Daoy (cell line): ENCODE data around the gene B3GNT2. TPM values are rescaled to one million over a fixed set of nuclear protein-coding genes. Genes with fewer than 3 reads are reported as not detected.

Experiments
- DNase-seq: peaks from one replicate; pipeline ENCODE4 v3.0.0-alpha.2; 2015; ENCODE audit warnings: low read depth
- total RNA-seq: library from RNA; depleted of rRNA; stranded (reverse); fragments of >200 nt; shearing (Covaris generic); gene quantifications from 2 replicates; pipeline ENCODE4 v1.2.3, GENCODE V29; 2014

B3GNT2 gene
- total RNA-seq, 1 experiment from 2014 or later, result 17.8 TPM

DNA sequence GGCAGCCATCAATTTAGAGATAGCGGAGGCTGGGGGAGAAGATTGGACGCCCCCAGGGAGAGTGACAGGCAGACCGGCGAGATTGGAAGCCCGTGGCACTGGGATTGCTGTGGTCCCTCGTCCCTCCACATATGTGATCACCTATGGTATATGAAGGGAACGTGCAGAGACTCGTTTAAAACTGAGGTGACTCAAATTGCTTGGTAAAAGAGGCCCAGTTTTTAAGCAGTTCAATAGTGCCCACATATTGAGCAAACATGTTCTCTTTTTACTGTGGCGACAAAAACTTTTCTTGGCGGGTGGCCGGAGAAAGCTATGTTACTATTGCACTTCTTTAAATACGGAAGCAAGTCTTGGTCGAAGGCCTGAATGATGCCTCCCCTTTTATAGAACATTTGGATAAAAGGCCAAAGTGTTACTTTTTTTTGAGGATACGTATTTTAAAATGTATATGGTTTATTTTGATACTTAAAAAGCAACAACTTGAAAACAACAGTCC is 9.1 kb downstream of the B3GNT2 start:
- no peak for DNase-seq

DNA sequence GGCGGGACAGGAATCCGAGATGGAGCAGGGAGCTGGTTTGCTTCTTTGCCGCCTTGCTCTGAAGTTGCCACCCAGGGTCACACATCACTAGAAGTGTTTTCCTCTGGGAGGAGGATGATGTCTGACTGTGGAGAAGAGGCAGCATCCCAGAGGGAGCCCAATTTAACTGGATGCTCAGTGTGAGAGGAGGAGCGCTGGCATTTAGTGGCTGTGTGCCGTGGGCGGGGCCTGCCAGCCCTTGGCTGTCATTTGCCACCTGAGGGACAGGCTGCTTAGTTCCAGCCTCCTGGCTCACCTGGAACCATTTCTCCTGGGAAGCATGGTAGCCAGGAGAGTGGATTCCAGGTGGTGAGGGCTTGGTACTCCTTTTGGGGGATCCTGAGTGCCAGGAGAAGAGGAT is 9.6 kb downstream of the B3GNT2 start:
- DNase-seq, result no peak

DNA sequence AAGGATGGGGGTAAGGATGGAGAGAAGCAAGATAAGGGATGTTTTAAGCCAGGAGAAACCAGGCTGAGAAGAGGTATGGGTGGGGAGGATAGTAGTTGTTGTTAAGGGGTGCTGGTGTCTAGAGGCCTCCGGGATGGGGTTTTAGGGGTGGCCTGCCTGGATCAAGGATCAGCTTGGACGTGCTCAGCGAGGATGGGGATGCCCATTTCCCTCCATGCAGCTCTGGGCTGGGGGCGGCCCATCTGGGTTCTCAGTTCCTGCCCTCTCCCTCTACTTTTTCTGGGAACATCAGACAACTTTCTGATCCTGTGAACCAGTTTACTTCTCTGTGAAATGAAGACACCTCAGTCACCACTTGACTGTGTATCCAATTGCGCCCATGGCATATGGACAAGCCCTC is 10.1 kb downstream of the B3GNT2 start:
- DNase-seq, result no peak

DNA sequence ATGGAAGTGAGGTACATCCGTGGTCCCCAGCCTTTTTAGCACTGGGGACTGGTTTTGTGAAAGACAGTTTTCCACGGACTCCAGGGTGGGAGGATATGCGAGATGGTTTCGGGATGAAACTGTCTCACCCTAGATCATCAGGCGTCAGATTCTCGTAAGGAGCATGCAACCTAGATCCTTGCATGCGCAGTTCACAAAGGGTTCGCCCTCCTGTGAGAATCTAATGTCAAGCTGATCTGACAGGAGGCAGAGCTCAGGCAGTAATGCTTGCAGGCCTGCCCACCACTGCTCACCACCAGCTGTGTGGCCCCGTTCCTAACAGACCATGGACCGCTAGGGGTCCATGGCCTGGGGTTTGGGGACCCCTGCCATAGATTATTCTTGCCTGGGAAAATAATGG is 11.6 kb downstream of the B3GNT2 start:
- DNase-seq, result no peak

DNA sequence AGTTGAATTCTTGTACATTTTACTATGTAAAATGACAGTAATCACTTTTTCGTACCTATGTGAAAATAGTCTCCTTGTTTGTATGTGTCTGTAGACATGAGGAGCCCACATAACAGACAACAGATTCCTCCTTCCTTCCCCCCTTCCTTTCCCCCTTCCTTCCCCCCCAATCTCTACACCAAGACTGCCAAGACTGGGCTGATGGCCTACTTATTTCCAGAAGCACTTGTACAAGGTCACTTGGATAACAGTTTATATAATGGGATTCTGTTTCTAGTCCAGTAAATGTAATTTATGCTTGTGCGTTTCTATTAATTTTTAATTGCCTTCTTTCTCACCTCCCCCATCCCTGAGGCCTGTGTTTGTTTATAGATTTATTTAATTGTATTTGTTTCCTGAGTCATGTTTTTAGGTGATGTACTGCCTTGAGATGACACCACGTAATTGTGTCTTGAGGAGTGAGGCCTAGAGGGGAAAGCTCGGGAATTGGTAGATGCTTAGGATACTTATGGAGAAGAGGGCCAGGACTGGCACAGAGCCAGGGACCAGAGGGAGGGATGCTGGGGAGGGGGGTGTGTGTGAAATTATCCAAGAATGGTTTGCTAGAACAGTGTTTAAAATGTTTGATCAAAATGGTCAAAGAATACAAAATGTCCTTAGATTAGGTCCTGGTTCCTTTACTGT is 12.3 kb downstream of the B3GNT2 start:
- no peak for DNase-seq

DNA sequence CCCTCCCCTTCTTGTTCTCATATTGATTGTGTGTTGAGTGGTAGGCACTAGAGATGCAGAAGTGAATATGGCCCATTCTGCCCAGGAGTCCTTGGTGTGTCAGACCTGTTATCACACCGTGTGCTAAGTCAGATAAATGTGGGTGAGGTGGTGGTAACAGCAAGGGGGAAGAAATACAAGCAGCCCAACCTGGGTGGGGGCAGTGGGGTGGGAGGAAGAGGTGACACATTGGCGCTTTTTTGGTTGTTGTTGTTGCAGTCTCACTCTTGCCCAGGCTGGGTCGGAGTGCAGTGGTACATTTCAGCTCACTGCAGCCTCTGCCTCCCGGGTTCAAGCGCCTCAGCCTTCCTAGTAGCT is 12.8 kb downstream of the B3GNT2 start:
- no peak for DNase-seq

DNA sequence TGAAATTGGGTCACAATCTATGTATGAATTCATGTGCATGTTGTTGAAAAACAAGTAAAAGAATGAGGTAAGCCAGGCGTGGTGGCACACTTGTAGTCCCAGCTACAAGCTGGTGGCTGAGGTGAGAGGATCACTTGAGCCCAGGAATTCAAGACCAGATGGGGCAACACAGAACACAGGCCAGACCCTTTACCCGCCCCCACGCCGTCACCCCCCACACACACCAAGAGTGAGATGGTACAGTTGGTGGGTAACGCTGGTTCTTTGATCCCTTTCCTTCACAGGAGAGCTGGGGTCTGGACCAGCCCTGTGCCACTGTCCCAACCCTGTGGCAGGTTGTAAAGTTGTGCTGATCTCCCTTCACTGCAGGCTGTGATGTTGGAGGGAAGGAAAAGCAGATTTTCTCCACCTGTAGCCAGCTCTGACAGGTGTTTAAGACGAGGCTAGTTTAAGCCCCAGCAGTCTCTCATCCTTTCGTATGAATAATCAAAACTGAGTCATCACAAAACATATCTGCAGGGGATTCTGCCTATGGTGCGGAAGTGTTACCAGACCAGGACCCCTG is 13.6 kb downstream of the B3GNT2 start:
- no peak for DNase-seq

DNA sequence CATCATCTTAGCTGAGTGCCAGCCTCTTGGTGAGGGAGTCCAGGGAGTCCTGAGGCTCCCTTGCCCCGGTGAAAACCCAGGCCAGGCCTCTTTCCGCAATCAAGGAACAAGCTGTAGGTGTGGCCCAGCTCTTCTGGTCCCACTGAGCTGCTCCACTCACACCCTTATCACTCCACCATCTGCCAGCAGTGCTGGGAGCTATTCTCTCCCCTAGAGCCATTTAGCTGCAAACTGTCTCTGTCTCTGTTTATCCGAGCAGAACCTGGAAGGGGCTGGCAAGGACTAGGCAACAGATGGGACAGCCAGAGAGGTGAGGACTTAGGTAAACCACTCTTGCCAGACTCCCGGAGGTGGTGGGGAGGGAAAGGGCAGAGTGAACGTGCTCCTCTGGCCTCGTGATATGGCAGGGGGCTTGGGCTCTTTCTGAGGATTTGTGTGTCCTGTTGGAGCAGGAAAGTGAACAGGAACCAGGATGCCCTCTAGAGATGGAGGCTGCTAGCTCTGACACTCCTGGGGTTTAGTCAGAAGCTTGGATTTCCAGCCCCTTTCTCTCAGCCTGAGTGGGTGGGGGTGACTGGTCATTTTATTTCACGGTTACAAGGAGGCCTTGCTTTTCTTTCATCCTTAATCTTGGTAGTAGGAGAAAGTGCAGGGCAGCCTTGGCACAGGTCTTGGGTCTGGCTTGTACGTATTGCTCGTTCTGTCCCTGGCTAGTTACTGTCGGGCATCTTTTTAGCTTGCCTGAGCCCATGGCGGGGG is 19.6 kb downstream of the B3GNT2 start:
- DNase-seq, result no peak

DNA sequence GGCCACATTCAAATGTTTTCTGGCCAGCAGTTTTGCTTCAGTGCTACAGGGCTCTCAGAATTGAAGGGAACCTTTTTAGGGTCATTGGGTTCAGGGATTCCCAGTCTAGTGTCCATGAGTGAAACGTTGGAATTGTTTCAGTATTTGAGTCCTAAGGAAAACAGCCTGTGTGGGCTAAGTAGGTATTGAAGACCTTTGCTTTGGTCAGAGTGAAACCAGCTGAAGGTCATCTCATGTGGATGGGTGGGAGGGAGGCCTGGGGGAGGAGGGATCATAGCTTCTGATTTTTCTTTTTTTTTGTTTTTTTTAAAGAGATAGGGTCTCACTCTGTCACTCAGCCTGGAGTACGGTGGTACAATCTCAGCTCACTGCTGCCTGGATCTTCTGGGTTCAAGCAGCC is 20.2 kb downstream of the B3GNT2 start:
- no peak for DNase-seq

DNA sequence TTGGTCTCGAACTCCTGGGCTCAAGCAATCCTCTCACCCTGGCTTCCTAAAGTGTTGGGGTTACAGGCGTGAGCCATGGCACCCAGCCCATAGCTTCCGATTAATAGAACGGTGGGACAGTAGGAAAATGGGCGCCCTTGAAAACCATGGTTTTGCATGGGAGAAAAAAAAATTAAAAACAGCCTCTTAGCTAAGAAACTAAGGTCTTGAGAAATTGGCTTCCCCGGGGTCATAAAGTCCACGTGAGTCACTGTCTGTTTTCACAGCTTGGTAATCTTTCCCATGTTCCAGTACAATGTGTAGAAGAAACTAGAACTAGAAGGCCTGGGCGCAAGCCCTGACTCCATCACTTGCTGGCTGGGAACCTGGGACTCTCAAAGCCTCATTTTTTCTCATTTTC is 20.7 kb downstream of the B3GNT2 start:
- DNase-seq, result no peak

DNA sequence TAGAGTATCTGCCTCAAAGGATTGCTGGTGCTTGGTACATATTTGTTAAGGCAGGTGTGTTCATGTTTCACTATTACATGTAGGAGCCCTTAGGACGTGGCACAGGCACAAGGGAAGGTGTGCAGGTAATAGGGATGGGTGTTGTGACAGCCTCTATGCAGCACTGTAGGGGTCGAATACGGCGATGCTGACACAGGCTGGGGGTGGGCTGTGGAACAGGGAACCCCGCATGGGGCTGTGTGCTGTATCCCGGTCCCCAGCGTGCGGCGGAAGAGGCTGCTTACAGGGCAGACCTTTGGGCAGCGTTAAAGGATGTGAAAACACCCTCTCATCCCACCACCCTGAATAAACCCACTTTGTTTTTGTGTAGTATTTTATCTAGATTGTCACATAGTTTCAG is 21.5 kb downstream of the B3GNT2 start:
- no peak for DNase-seq

DNA sequence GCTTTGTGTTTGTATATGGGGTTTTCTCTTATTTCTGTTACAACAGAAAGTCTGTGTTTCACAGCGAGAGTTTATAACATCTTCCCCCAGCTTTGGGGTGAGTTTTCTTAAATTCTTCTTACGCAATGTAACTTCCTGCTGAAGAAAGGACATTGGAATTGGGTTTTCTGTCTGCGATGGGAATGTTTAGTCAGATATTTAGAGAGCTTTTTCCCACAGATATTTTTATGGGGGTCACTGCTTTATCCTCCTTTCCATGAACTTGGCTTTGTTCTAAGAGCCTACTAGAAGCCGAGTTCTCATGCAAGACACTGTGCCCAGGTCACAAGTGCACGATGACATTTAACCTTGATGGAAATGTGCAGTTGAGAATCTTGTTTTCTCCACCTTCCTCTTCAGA is 22.1 kb downstream of the B3GNT2 start:
- DNase-seq, result no peak

DNA sequence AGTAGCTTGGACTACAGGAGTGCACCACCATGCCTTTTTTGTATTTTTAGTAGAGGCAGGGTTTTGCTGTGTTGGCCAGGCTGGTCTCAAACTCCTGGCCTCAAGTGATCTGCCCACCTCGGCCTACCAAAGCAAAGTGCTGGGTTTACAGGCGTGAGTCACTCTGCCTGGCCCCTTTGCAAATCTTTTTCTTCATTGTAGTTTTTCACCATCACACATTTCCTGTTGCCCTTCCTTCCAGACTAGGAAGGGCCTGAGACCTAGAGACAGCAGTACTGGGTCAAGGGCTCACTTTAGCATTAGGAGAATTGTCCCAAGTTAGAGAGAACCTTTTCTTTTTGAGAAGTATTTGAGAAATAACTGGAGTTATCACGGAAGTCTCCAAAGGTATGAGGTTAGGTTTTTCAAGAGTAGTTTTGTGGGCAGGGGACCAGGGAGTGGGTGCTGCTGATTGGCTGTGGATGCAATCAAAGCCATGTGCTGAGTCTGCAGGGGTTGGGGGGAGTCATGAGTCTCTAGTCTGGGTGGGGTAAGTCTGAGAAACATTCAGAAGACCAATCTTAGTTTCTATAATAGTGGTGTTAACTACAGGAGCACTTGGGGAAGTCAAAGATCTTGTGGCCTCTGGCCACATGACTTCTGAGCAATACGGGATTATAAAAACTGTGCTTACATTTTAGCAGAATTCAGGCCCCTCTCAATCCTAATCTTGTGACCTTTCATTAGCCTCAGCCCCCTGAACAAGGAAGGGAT is 23.7 kb downstream of the B3GNT2 start:
- DNase-seq, result no peak

DNA sequence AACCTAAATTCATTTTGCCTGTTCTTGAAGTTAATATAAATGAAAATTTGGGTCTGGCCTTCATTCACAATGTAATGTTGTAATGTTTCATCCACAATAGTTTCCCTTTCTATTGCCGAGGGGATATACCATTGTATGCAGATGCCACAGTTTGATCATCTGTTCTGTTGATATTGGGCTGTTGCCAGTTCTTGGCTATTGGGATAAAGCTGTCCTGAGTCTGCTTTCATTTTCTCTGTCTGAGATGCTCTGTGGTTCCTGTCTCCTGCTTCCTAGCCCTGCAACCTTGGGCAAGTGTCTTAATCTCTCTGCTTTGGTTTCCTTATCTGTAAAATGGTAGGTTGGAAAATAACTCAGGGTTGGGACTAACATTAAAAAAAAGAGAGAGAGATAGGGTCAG is 25.2 kb downstream of the B3GNT2 start:
- DNase-seq, result no peak

DNA sequence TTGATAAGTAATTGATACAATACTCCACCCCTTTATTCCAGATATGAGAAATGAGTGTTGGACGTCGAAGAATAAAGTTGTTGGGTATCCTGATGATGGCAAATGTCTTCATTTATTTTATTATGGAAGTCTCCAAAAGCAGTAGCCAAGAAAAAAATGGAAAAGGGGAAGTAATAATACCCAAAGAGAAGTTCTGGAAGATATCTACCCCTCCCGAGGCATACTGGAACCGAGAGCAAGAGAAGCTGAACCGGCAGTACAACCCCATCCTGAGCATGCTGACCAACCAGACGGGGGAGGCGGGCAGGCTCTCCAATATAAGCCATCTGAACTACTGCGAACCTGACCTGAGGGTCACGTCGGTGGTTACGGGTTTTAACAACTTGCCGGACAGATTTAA is 26.3 kb downstream of the B3GNT2 start:
- no peak for DNase-seq

DNA sequence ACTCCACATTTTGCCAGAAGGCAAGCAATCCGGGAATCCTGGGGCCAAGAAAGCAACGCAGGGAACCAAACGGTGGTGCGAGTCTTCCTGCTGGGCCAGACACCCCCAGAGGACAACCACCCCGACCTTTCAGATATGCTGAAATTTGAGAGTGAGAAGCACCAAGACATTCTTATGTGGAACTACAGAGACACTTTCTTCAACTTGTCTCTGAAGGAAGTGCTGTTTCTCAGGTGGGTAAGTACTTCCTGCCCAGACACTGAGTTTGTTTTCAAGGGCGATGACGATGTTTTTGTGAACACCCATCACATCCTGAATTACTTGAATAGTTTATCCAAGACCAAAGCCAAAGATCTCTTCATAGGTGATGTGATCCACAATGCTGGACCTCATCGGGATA is 26.8 kb downstream of the B3GNT2 start:
- DNase-seq, result no peak

DNA sequence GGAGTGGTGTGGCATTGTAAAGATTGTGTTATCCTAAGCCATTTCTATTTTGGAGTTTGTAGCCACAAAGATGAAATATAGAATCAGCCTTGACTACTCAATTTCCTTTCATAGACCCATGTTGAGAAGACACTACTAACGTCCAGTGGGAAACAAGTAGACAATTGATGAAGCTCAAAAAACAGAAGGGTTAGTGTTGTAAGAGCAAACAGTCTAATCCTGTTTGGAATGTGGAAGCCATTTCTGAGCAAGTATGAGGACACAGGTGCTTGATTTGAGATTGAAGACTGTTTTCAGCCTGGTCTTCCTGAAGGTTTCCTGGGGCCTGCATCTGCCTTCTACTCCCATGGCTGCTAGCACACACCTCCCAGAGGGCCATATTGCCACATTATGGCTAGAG is 29.1 kb downstream of the B3GNT2 start:
- DNase-seq, result no peak

DNA sequence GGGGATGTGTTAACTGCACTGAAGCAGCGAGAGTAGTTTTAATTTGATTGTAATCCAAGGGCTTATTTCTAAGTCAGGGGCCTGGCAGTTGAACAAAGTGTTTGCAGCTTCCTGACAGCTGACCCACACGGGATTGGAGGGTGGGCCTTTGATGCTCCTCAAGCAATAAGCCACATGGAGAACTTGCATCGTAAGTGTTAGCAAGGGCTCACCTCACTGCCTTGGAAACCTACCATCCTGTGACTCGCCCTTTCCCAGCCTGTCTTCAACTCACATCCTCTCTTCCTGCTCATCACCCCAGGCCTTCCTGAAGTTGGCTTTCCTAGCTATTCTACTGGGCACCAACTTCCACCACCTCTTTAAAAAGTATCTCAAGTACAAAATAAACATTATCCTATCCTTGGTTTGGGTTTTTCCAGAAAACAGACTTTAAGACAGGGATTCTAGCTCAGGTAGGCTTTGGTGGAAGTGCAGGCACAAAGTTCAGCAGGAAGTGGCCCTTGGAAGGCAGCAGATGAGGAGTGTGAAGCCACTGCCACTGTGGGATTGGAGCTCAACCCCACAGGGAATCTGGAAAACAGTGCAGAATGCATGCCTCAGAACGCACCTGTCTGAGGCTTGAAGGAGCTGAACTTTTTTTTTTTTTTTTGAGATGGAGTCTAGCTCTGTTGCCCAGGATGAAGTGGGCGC is 31.6 kb downstream of the B3GNT2 start:
- DNase-seq, result no peak

DNA sequence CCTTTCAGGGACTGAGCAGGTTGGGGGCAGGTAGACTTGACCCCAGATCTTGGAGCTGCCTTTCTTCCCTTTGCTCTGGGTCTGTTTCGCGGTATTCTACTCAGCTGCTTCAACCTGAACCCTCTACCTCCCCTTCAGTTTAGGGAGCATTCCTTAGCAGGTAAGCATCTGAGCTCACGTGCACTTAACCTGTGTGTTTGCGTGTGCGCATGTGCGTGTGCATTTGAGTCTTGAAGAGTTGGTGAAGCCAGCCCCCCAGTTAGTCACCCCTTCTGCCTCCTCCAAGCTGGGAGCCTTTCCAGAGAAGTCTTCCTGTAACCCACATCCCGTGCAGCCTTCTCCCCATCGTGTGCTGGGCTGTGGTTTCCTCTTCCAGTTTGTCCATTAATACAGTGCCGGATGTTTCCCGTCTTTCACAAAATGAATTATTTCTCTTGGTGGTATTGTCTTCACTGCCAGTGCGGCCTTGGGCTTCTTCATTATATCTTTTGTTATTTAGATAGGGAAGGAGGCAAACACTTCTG is 33.2 kb downstream of the B3GNT2 start:
- no peak for DNase-seq

DNA sequence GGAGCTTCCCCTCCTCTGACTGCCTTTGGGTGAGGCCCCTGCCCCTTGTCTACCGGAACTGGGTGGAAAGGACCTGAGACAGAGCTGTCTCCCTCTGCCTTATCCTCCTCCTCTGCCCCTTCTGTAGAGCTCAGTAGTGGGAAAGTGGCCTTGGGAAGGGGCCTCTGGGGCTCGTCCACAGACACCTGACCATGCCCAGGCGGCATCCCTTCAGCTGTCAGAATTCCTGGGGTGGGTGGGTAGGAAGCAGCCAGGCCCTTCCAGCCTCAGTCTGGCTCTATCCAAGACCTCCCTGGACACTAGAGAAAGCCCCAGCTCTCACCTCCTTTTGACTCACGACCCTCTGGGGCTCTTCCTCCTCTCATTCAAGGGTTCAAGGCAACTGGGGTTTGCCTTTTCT is 35.6 kb downstream of the B3GNT2 start:
- DNase-seq, result no peak

DNA sequence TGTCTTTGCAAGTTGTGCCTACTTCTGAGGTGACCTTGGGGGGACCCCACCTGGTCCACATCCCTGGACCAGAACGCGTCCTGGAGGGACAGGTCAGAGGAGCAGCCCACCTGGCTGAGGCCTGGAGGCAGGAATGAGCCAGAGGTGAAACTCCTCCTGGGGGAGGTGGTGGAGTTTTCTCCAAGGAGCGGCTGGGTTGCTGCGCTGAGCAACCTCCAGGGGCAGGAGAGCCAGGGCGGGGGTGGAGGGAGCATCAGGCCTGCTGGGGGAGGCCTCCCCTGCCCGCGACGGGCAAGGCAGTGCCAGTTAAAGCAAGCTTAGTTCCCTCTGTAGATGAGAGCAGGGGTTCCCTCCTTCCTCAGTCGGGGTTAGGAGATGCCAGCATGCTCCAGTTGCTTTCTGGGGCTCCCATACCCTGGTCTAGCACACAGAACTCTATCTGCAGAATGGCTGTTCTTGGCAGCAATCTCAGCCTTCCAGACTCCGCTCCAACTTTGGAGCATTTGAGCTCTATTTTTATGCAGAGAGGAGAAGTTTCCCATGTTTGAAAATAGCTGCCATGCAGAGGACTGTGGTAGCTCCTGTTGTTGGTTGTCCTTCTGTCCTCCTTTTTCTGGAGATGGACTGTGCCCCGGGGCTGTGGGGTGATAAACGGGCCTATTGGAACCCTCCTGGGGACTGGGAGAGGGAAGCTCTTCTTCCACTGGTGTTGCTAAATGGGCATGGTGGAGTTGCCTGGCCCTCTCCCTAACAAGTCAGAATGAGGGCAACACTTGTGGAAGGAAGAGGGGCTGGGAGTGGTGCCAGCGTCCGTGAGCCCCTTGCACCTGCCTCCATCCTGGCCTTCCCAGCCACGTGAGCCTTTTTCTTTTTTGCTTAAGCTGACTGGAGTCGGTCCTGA is 39.1 kb downstream of the B3GNT2 start:
- no peak for DNase-seq
